BLaER1 treated with 17β-estradiol and CSF1 and Interleukin-3, amounts not matched to agents 10 nM and 100 nM (cell line): ENCODE results near the gene ARHGEF37.
"Not testable (repeated sequence)": the region's sequence is repeated elsewhere in the genome, so short reads cannot be mapped to it uniquely, and the experiment has no call there.

Experiments used
- H3K27ac ChIP-seq, 11 experiments: shearing (Covaris generic); formaldehyde crosslinking; 2 replicates each; pipeline ENCODE4 v1.8.1; 2022
- H3K27me3 ChIP-seq, 11 experiments: shearing (Covaris generic); formaldehyde crosslinking; 2 replicates each; pipeline ENCODE4 v1.8.1; 2022
- H3K36me3 ChIP-seq, 11 experiments: shearing (Covaris generic); formaldehyde crosslinking; 2 replicates each; pipeline ENCODE4 v1.8.1; 2022
- H3K4me1 ChIP-seq, 10 experiments: shearing (Covaris generic); formaldehyde crosslinking; 2 replicates each; pipeline ENCODE4 v1.8.1; 2022
- H3K4me2 ChIP-seq, 11 experiments: shearing (Covaris generic); formaldehyde crosslinking; 2 replicates each; pipeline ENCODE4 v1.8.1; 2022
- H3K4me3 ChIP-seq, 10 experiments: shearing (Covaris generic); formaldehyde crosslinking; 2 replicates each; pipeline ENCODE4 v1.8.1; 2022
- H3K9ac ChIP-seq, 11 experiments: shearing (Covaris generic); formaldehyde crosslinking; 2 replicates each; pipeline ENCODE4 v1.8.1; 2022
- H3K9me3 ChIP-seq, 11 experiments: shearing (Covaris generic); formaldehyde crosslinking; replicated peaks in 1 of 11; 2 replicates each; pipeline ENCODE4 v1.8.1; 2022
- H4K20me1 ChIP-seq, 11 experiments: shearing (Covaris generic); formaldehyde crosslinking; 2 replicates each; pipeline ENCODE4 v1.8.1; 2022
- Cebpa-rat ChIP-seq, 11 experiments: shearing (Covaris generic); IDR thresholded peaks; 2 replicates each; pipeline ENCODE4 v1.8.1; 2022

ARHGEF37 gene

DNA sequence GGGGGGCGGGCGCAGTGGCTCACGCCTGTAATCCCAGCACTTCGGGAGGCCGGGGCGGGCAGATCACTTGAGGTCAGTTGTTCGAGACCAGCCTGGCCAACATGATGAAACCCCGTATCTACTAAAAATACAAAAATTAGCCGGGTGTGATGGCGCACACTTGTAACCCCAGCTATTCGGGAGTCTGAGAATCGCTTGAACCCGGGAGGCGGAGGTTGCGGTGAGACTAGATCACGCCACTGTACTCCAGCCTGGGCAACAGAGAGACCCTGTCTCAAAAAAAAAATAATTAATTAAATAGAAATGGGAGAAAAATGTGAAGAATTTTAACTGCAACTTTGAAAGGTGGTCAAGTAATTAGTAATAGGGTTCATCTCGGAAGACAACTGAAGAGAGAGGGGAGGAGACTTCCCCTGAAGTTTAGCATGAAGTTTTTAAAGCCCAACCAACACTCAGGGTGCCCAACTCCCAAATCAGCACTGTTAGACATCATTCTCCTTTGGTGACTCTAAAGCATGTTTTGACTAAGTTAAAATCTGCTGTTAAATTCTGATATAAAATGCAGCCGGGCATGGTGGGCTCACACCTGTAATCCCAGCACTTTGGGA lies 28.6 kb upstream of the ARHGEF37 start:
- Histone ChIP-seq H3K4me3 (peak overlapping the region in 2 of 10 experiments; percentile 85 to 97; a peak in 4 of 20 replicates), H4K20me1 (peaks cover 25 to 32% (median 26%) of the 10 kb centered on the region in 11 experiments), H3K9me3 (no peaks in the 10 kb centered on the region), H3K4me2 (peak overlapping the region; percentile 27 to 91 (median 86); a peak in 19 of 22 replicates), H3K27ac (peak overlapping the region in 2 of 11 experiments; percentile 98 to 99; a peak in 1 of 22 replicates), H3K27me3 (no peaks in the 10 kb centered on the region), H3K4me1 (peaks cover 23 to 33% (median 30%) of the 10 kb centered on the region in 10 experiments), H3K36me3 (peaks cover 23 to 26% (median 23%) of the 10 kb centered on the region in 11 experiments), H3K9ac (peak overlapping the region in 3 of 11 experiments; percentile 99 to 100 (median 99); a peak in 3 of 22 replicates)
- no peak for TF ChIP-seq Cebpa-rat (IDR thresholded peaks at IDR 0.05)

DNA sequence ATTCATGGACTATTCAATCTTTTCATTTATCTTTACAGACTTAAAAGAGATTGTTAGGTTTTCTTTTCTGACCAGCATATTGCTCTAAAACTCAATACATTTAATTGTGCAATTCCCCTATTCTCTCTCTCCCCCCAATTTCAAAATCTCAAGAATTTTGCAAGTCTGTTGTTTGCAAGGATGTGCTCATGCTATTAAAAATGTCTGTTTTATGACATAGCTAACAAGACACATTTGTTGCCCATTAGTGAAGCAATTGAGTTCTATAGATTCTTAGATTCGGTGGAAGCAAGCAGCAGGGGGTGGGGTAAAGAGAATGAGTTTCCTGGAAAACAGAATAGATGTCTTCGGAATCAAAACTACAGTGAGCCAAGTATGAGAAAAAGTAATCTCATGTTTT lies 21.6 kb upstream of the ARHGEF37 start:
- peaks cover 10 to 54% (median 35%) of the 10 kb centered on the region in 10 experiments for H3K4me1 ChIP-seq
- H3K27me3 ChIP-seq, result no peaks in the 10 kb centered on the region
- H3K9ac ChIP-seq, result no peak overlapping the region
- 0 out of 22 replicates have a peak overlapping the region, but pooled peaks of 2 of the 11 experiments have one; percentile 24 to 88 for H3K27ac ChIP-seq
- no peaks in the 10 kb centered on the region for H3K36me3 ChIP-seq
- TF ChIP-seq Cebpa-rat (IDR thresholded peaks at IDR 0.05), result no peak
- no peak overlapping the region for H3K4me3 ChIP-seq
- peak overlapping the region in 3 of 11 experiments; percentile 41 to 92 (median 84); a peak in 6 of 22 replicates for H3K4me2 ChIP-seq
- H4K20me1 ChIP-seq, result no peaks in the 10 kb centered on the region
- no peaks in the 10 kb centered on the region for H3K9me3 ChIP-seq

DNA sequence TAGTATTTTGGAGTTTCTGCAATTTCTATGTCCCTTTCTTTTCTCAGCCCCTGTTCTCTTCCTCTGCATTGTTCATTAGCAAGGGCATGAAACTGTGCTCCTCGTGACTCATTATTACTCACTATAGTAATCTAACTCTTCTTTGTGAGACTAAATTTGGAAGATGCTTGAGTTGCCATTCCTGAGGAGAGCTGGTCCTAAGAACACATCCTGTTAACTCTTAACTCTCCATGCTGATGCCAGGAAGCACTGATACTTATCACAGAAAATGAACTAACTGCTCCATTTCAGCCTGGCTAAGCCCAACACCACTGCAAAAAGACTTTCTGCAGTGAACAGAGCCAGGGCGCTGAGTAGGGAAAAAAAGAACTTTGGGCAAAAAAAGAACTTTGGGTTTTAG lies 19.4 kb upstream of the ARHGEF37 start:
- Histone ChIP-seq H3K4me1 (peaks cover 10 to 54% (median 35%) of the 10 kb centered on the region in 10 experiments), H3K4me2 (peak overlapping the region; percentile 27 to 92 (median 71); a peak in 21 of 22 replicates), H3K27ac (peak overlapping the region in 10 of 11 experiments; percentile 24 to 88 (median 70); a peak in 18 of 22 replicates), H3K4me3 (peak overlapping the region in 2 of 10 experiments; percentile 5 to 48; a peak in 3 of 20 replicates), H4K20me1 (no peaks in the 10 kb centered on the region), H3K9me3 (no peaks in the 10 kb centered on the region), H3K27me3 (no peaks in the 10 kb centered on the region), H3K36me3 (no peaks in the 10 kb centered on the region), H3K9ac (peak overlapping the region in 8 of 11 experiments; percentile 35 to 73 (median 56); a peak in 15 of 22 replicates)
- TF ChIP-seq Cebpa-rat (IDR thresholded peaks at IDR 0.05), result no peak

DNA sequence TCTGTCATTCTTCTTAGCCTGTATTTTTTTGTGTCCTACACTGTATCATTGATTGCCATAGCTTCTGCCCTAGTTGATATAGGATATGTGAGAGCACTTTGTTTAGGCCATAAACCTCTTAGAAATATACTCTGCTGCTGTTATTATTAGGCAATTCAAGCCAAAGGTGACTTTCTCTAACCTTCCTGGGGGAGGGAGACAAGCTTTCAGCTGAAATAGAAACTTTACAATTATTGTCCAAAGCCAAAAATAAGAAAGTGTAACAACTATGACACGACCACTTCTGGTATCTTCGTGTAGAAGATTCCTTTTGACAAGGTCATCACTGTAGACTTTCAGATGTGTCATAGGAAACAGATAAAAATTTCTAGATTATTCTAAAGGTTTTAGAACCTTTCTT lies 17.8 kb upstream of the ARHGEF37 start:
- peaks cover 10 to 54% (median 35%) of the 10 kb centered on the region in 10 experiments for H3K4me1 ChIP-seq
- no peak overlapping the region for H3K4me3 ChIP-seq
- H3K27ac ChIP-seq, result peak overlapping the region in 7 of 11 experiments; percentile 24 to 88 (median 70); a peak in 11 of 22 replicates
- peak overlapping the region in 5 of 11 experiments; percentile 71 to 92 (median 84); a peak in 10 of 22 replicates for H3K4me2 ChIP-seq
- peak overlapping the region in 4 of 11 experiments; percentile 14 to 73 (median 49); a peak in 4 of 22 replicates for H3K9ac ChIP-seq
- H4K20me1 ChIP-seq, result no peaks in the 10 kb centered on the region
- H3K9me3 ChIP-seq, result no peaks in the 10 kb centered on the region
- H3K27me3 ChIP-seq, result no peaks in the 10 kb centered on the region
- TF ChIP-seq Cebpa-rat (IDR thresholded peaks at IDR 0.05), result no peak
- no peaks in the 10 kb centered on the region for H3K36me3 ChIP-seq

DNA sequence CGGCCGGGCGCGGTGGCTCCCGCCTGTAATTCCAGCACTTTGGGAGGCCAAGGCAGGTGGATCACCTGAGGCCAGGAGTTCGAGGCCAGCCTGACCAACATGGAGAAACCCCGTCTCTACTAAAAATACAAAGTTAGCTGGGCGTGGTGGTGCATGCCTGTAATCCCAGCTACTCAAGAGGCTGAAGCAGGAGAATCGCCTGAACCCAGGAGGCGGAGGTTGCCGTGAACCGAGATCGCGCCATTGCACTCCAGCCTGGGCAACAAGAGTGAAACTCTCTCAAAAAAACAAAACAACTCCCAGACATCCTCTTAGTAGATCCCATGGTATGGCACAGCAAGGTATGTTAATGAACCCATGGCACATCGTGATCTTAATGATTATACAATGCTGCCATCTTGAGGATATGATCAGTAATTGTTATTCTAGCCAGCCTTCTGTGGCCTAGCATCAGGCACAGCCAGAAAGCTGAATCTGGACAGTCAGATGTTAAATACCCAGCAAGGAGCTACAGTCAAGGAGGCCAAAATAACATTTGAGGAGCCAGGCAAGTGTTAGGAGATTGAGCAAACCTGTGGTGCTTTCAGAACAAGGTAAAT lies 16.7 kb upstream of the ARHGEF37 start:
- not testable (repeated sequence) for H3K27me3 ChIP-seq, H3K4me3 ChIP-seq, H4K20me1 ChIP-seq, H3K36me3 ChIP-seq, H3K9me3 ChIP-seq
- peaks cover 10 to 50% (median 35%) of the 10 kb centered on the region in 10 experiments for H3K4me1 ChIP-seq
- peak overlapping the region in 5 of 11 experiments; percentile 27 to 92 (median 47); a peak in 8 of 22 replicates for H3K4me2 ChIP-seq
- H3K27ac ChIP-seq, result peak overlapping the region in 4 of 11 experiments; percentile 5 to 52 (median 35); a peak in 5 of 22 replicates
- peak overlapping the region in 3 of 11 experiments; percentile 2 to 34 (median 19); a peak in 1 of 22 replicates for H3K9ac ChIP-seq

DNA sequence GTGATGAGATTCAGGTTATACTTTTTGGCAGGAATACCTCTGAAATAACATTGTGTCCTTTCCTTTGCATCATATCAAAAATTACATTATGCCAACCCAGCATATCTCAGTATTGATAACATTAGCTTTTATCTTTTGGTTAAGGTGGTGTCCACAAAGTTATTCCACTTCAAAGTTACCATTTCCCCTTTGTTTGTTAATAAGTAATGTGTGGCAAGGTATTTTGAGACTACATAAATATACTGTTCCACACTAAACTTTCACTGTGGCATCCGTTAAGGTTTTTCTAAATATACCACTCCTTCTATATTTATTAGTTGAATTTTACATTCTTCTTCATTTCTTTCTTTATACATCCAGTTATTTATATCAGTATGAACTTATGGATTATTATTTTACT lies 14.1 kb upstream of the ARHGEF37 start:
- Histone ChIP-seq H3K4me2 (no peak overlapping the region), H3K9me3 (no peaks in the 10 kb centered on the region), H3K27ac (no peak overlapping the region), H3K27me3 (no peaks in the 10 kb centered on the region), H3K4me3 (no peak overlapping the region), H3K9ac (no peak overlapping the region), H3K4me1 (peaks cover 0 to 24% (median 18%) of the 10 kb centered on the region in 10 experiments; a peak in 17 of 20 replicates), H4K20me1 (no peaks in the 10 kb centered on the region), H3K36me3 (no peaks in the 10 kb centered on the region)
- TF ChIP-seq Cebpa-rat (IDR thresholded peaks at IDR 0.05), result no peak

DNA sequence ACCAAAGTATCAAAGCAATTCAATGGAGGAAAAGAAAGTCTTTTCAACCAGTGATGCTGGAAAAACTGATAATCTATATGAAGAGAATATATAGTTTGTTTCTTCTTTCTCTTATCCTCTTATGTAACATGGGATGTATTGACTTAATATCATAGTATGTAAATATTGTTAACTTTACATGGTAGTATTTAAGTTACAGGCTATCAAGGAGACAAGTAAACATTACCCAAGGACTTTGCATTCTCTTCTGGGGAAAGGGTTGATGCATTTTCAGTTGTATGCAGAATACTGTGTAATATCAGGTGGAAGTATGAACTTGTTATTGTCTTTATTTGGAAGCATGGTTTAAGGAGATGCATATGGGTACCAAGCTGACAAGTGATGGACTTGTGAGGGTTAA lies 9.1 kb upstream of the ARHGEF37 start:
- no peak overlapping the region for H3K27ac ChIP-seq
- H3K4me2 ChIP-seq, result no peak overlapping the region
- H3K9ac ChIP-seq, result no peak overlapping the region
- H3K27me3 ChIP-seq, result no peaks in the 10 kb centered on the region
- H3K36me3 ChIP-seq, result no peaks in the 10 kb centered on the region
- no peak for TF ChIP-seq Cebpa-rat (IDR thresholded peaks at IDR 0.05)
- H4K20me1 ChIP-seq, result no peaks in the 10 kb centered on the region
- no peaks in the 10 kb centered on the region for H3K9me3 ChIP-seq
- H3K4me1 ChIP-seq, result no peaks in the 10 kb centered on the region
- H3K4me3 ChIP-seq, result no peak overlapping the region

DNA sequence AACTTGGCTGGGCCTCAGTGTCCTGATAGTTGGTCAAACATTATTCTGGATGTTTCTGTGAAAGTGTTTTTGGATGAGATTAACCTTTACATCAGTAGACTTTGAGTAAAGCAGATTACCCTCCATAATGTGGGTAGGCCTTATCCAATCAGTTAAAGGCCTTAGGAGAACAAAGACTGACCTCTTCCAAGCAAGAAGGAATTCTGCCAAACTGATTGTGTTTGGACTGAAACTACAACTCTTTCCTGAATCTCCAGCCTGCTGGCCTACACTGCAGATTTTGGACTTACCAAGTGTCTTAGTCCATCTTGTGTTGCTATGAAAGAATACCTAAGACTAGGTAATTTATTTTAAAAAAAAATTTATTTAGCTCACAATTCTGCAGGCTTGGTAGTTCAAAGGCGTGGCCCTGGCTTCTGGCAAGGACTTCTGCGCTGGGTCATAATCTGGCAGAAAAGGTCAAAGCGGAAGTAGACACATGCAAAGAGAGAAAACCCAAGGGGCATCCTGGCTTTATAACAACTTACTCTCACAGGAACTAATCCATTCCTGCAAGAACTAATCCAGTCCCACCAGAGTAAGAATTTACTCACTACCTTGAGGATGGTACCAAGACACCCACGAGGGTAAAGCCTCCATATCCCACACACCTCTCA lies 8.6 kb upstream of the ARHGEF37 start:
- H3K27ac ChIP-seq, result no peak overlapping the region
- H3K4me1 ChIP-seq, result no peaks in the 10 kb centered on the region
- no peaks in the 10 kb centered on the region for H3K27me3 ChIP-seq
- H3K4me2 ChIP-seq, result no peak overlapping the region
- H3K36me3 ChIP-seq, result no peaks in the 10 kb centered on the region
- TF ChIP-seq Cebpa-rat (IDR thresholded peaks at IDR 0.05), result no peak
- no peaks in the 10 kb centered on the region for H4K20me1 ChIP-seq
- no peaks in the 10 kb centered on the region for H3K9me3 ChIP-seq
- H3K4me3 ChIP-seq, result no peak overlapping the region
- H3K9ac ChIP-seq, result no peak overlapping the region

DNA sequence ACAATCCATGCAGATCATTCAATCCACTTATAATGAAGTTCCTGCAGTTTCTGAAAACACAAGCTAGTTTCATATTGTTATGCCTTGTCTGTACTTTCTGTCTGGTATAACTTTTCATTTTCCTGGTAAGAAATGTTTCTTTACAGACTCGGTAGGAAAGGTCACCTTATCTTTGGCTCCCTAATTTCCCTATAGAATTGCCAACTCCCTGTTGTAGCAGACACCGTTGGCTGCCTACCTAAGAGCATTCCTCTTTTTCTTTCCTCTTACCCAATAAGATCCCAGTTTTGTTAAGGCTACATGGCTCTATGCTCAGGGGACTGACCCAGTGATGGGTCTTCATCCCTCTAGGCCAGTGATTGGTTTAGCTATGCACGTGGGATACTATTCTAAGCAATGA lies 6.2 kb upstream of the ARHGEF37 start:
- Histone ChIP-seq H3K4me2 (no peak overlapping the region), H3K9me3 (no peaks in the 10 kb centered on the region), H3K9ac (no peak overlapping the region), H3K27ac (no peak overlapping the region), H4K20me1 (no peaks in the 10 kb centered on the region), H3K27me3 (peaks cover 7 to 18% (median 11%) of the 10 kb centered on the region in 11 experiments), H3K4me1 (no peaks in the 10 kb centered on the region), H3K4me3 (no peak overlapping the region), H3K36me3 (no peaks in the 10 kb centered on the region)
- no peak for TF ChIP-seq Cebpa-rat (IDR thresholded peaks at IDR 0.05)
